ENCODE results near the gene EXD2.
"Not testable (repeated sequence)": the region's sequence is repeated elsewhere in the genome, so short reads cannot be mapped to it uniquely, and the experiment has no call there.

Gene EXD2

GRCh38 chr14:69285661-69286255 is 94.5 kb downstream of the EXD2 start:
- DNase-seq, result no peak

GRCh38 chr14:69287098-69288010 is 96.1 kb downstream of the EXD2 start:
- no peak for DNase-seq

- DNase-seq, result no peak
Observed at GRCh38 chr14:69288011-69288771, 96.9 kb downstream of the EXD2 start.

- DNase-seq, result no peak
Observed at GRCh38 chr14:69288956-69289705, 97.8 kb downstream of the EXD2 start.

- no peak for DNase-seq
Observed at GRCh38 chr14:69289811-69290520, 98.7 kb downstream of the EXD2 start.

- not testable (repeated sequence) for DNase-seq
Observed at GRCh38 chr14:69290881-69291280, 99.6 kb downstream of the EXD2 start.

GRCh38 chr14:69291396-69291795 is 100.1 kb downstream of the EXD2 start:
- no peak for DNase-seq

GRCh38 chr14:69291891-69292561 is 100.7 kb downstream of the EXD2 start:
- no peak for DNase-seq

All from stimulated activated CD4-positive, alpha-beta T cell treated with anti-CD3 and anti-CD28 coated beads, Interleukin-4, amount 100 ng/mL, for 4 hours (primary cell).